B cell (primary cell): ENCODE measurements around the gene TAX1BP1. TPM values are rescaled to one million over a fixed set of nuclear protein-coding genes. Genes with fewer than 3 reads are reported as not detected.

ENCODE experiments used
- ATAC-seq: fragments of 200-7000 bp; cut with Tn5 transposase; one replicate; pipeline ENCODE4 v1.10.0; 2021; ENCODE audit warnings: low read depth, mild to moderate bottlenecking, moderate number of reproducible peaks, moderate library complexity
- CTCF ChIA-PET: fragments of 350-600 bp; sonication (Branson Sonifier 250); formaldehyde crosslinking; loops from one replicate; lab custom pipeline; 2021; ENCODE audit warnings: antibody characterized with exemption, inconsistent platforms; lab: Charles Lee
- POLR2A ChIA-PET: fragments of 350-600 bp; sonication (Branson Sonifier 250); formaldehyde crosslinking; loops from one replicate; lab custom pipeline; 2021; ENCODE audit warnings: antibody characterized with exemption; lab: Charles Lee
- DNase-seq: peaks from one replicate; pipeline ENCODE4 v3.0.0; 2013
- H2AFZ ChIP-seq: 2 replicates; pipeline ENCODE4 v1.6.1; 2012; ENCODE audit warnings: mild to moderate bottlenecking, low read depth, low read length; ENCODE audit not compliant: insufficient read depth, poor library complexity, severe bottlenecking
- H3K27ac ChIP-seq, 2 donors: 1 replicate in 1 of 2; 2 replicates in 1 of 2; pipeline ENCODE4 v1.5.1; 2012 to 2013; ENCODE audit warnings: low read length in 2 of 2, mild to moderate bottlenecking in 2 of 2, moderate library complexity in 1 of 2
- H3K27me3 ChIP-seq, 4 experiments: fragments of 200-600 bp in 1 of 4; sonication (generic) in 1 of 4; replicated peaks in 1 of 4; 1 replicate in 2 of 4; 2 replicates in 2 of 4; pipeline versions ENCODE4 v1.6.1 to v1.7.0; 2013 to 2016; ENCODE audit warnings: low read length in 3 of 4, mild to moderate bottlenecking in 2 of 4, mixed read lengths in 1 of 4, moderate library complexity in 1 of 4; ENCODE audit not compliant: insufficient read depth in 4 of 4, control insufficient read depth in 3 of 4; ENCODE audit errors: control extremely low read depth in 1 of 4
- H3K36me3 ChIP-seq, 2 experiments: replicated peaks in 1 of 2; 1 replicate in 1 of 2; 2 replicates in 1 of 2; pipeline versions ENCODE4 v1.6.1 to v1.7.1; 2013; ENCODE audit warnings: low read length in 1 of 2; ENCODE audit not compliant: insufficient read depth in 2 of 2, control insufficient read depth in 1 of 2; ENCODE audit errors: control extremely low read depth in 1 of 2, extremely low read depth in 1 of 2
- H3K4me1 ChIP-seq, 2 donors: fragments of 200-600 bp in 1 of 2; sonication (generic) in 1 of 2; 1 replicate in 1 of 2; 2 replicates in 1 of 2; pipeline versions ENCODE4 v1.5.1 to v1.6.1; 2013 to 2017; ENCODE audit warnings: low read length in 2 of 2; ENCODE audit not compliant: control insufficient read depth in 2 of 2, insufficient read depth in 2 of 2
- H3K4me2 ChIP-seq: replicated peaks from 2 replicates; pipeline ENCODE3; 2012; ENCODE audit warnings: mild to moderate bottlenecking, low read depth, low read length; ENCODE audit not compliant: poor library complexity, severe bottlenecking
- H3K4me3 ChIP-seq, 5 experiments: fragments of 200-600 bp in 1 of 5; sonication (generic) in 1 of 5; 1 replicate in 3 of 5; 2 replicates in 2 of 5; pipeline versions ENCODE4 v1.5.1 to v1.7.0; 2011 to 2016; ENCODE audit warnings: low read length in 4 of 5, mild to moderate bottlenecking in 4 of 5, low read depth in 2 of 5, control low read depth in 1 of 5, moderate library complexity in 1 of 5; ENCODE audit not compliant: insufficient read depth in 1 of 5; ENCODE audit errors: control extremely low read depth in 1 of 5, extremely low read depth in 1 of 5
- H3K79me2 ChIP-seq: fragments of 200-600 bp; sonication (generic); one replicate; pipeline ENCODE4 v1.6.0; 2016; ENCODE audit warnings: low read length; ENCODE audit not compliant: control insufficient read depth, insufficient read depth
- H3K9ac ChIP-seq: fragments of 200-600 bp; sonication (generic); 2 replicates; pipeline ENCODE4 v1.6.1; 2017; ENCODE audit warnings: mild to moderate bottlenecking, low read length, moderate library complexity
- H3K9me3 ChIP-seq, 3 donors: one replicate each; pipeline versions ENCODE4 v1.6.1 to v1.7.1; 2013; ENCODE audit warnings: low read length in 2 of 3; ENCODE audit not compliant: control insufficient read depth in 2 of 3, insufficient read depth in 1 of 3; ENCODE audit errors: control extremely low read depth in 1 of 3
- H4K20me1 ChIP-seq: 2 replicates; pipeline ENCODE4 v1.6.0; 2012; ENCODE audit warnings: mild to moderate bottlenecking, low read length; ENCODE audit not compliant: insufficient read depth, control insufficient read depth, poor library complexity, severe bottlenecking
- H3K27ac Mint-ChIP-seq: one replicate; pipeline ENCODE4 v1.8.0; 2021; ENCODE audit warnings: mixed read lengths
- H3K27me3 Mint-ChIP-seq: one replicate; pipeline ENCODE4 v1.8.0; 2021; ENCODE audit warnings: mixed read lengths
- H3K4me1 Mint-ChIP-seq: one replicate; pipeline ENCODE4 v1.8.0; 2021; ENCODE audit warnings: mixed read lengths
- H3K4me3 Mint-ChIP-seq: one replicate; pipeline ENCODE4 v1.8.0; 2021; ENCODE audit warnings: mixed read lengths
- H3K9me3 Mint-ChIP-seq: one replicate; pipeline ENCODE4 v1.8.0; 2022; ENCODE audit warnings: mixed read lengths; ENCODE audit not compliant: insufficient read depth
- EZH2 ChIP-seq: IDR thresholded peaks from 2 replicates; pipeline ENCODE4 v1.6.1; 2012; ENCODE audit warnings: borderline replicate concordance, low read depth, mild to moderate bottlenecking, moderate library complexity, low read length; ENCODE audit not compliant: insufficient read depth, poor library complexity, severe bottlenecking
- WGBS: methylation state at CpG from one replicate; pipeline ENCODE4 v1.1.5; 2013; ENCODE audit warnings: missing lambda C conversion rate; ENCODE audit not compliant: insufficient coverage; 5-methylcytosine and 5-hydroxymethylcytosine counted together
- intact Hi-C: fragments of 100-400 bp; cut with micrococcal nuclease; formaldehyde crosslinking; loops from one replicate; pipeline ENCODE4 v1.10.0; 2022
- polyA plus RNA-seq: library from polyadenylated mRNA; depleted of rRNA; stranded (reverse); fragments of >200 nt; gene quantifications from 2 replicates; pipeline ENCODE4 v1.2.3, GENCODE V29; 2012
- total RNA-seq, 2 donors: library from RNA; stranded (reverse); fragments of 120-200 nt in 1 of 2; gene quantifications; 1 replicate in 1 of 2; 2 replicates in 1 of 2; pipeline versions ENCODE4 v1.2.3 to v1.2.4, GENCODE V29; 2013 to 2022
- TF ChIP-seq, protein P1 (sequence below): fragments of 200-600 bp; IDR thresholded peaks from one replicate; pipeline ENCODE4 v1.8.0; 2022; ENCODE audit warnings: antibody characterized with exemption, mild to moderate bottlenecking

TAX1BP1 gene
- total and polyA plus RNA-seq, 2 donors (not counting 1 experiment from before 2014, with no cell fraction given), result 43.1 to 104 TPM

DNA sequence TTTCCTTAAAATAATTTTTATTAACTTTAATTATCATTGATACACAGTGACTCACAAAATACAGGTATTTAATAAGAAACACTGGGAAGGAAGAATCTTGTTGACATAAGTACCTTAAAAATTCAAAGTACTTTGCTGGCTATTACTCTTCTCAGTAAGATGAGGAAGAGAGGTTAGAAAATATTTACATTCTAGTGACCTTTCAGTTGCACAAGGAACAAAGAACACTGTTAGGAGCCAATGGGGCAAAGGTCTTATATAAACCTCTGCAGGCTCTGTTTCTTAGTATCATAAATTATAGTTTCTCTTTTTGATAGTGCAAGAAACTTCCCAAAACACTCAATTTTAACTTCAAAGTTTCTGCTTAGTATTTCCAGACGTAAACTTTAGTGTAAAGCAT lies 4.8 kb upstream of the TAX1BP1 start:
- H3K4me1 ChIP-seq, result peaks cover 5 to 6% of the 10 kb centered on the region in 2 donors
- Mint-ChIP-seq H3K4me3 (no peak overlapping the region), H3K27me3 (no peaks in the 10 kb centered on the region), H3K9me3 (no peaks in the 10 kb centered on the region), H3K4me1 (peaks cover 10% of the 10 kb centered on the region), H3K27ac (no peak overlapping the region)
- ChIA-PET CTCF (no interaction called here), POLR2A (no interaction called here)
- no peaks in the 10 kb centered on the region for H3K9me3 ChIP-seq
- WGBS, result 80% methylated on average over 1 of the region's 1 CpG
- no peak for ATAC-seq
- TF ChIP-seq, protein P1, sequence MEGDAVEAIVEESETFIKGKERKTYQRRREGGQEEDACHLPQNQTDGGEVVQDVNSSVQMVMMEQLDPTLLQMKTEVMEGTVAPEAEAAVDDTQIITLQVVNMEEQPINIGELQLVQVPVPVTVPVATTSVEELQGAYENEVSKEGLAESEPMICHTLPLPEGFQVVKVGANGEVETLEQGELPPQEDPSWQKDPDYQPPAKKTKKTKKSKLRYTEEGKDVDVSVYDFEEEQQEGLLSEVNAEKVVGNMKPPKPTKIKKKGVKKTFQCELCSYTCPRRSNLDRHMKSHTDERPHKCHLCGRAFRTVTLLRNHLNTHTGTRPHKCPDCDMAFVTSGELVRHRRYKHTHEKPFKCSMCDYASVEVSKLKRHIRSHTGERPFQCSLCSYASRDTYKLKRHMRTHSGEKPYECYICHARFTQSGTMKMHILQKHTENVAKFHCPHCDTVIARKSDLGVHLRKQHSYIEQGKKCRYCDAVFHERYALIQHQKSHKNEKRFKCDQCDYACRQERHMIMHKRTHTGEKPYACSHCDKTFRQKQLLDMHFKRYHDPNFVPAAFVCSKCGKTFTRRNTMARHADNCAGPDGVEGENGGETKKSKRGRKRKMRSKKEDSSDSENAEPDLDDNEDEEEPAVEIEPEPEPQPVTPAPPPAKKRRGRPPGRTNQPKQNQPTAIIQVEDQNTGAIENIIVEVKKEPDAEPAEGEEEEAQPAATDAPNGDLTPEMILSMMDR, result no peak
- no peak overlapping the region for H2AFZ ChIP-seq
- no peaks in the 10 kb centered on the region for H4K20me1 ChIP-seq
- intact Hi-C loops, result no loop called here
- no peak overlapping the region for H3K4me3 ChIP-seq
- no peak overlapping the region for H3K9ac ChIP-seq
- DNase-seq, result no peak
- peaks cover 0 to 1% (median 0%) of the 10 kb centered on the region in 4 experiments for H3K27me3 ChIP-seq
- H3K27ac ChIP-seq, result no peak overlapping the region
- no peak overlapping the region for H3K4me2 ChIP-seq
- H3K79me2 ChIP-seq, result no peaks in the 10 kb centered on the region
- no peaks in the 10 kb centered on the region for H3K36me3 ChIP-seq

GRCh38 chr7:27735831-27736230 lies 4.1 kb upstream of the TAX1BP1 start:
- intact Hi-C loops, result no loop called here
- no CpG with 5 or more reads among the region's 2 CpGs for WGBS
- Histone ChIP-seq H4K20me1 (peaks cover 1% of the 10 kb centered on the region), H3K9ac (no peak overlapping the region), H3K4me3 (no peak overlapping the region), H3K9me3 (no peaks in the 10 kb centered on the region), H2AFZ (no peak overlapping the region), H3K36me3 (no peaks in the 10 kb centered on the region), H3K4me1 (peaks cover 6 to 7% of the 10 kb centered on the region in 2 donors), H3K27me3 (no peaks in the 10 kb centered on the region), H3K4me2 (no peak overlapping the region), H3K79me2 (peaks cover 2% of the 10 kb centered on the region), H3K27ac (no peak overlapping the region)
- H3K27ac Mint-ChIP-seq, result no peak overlapping the region
- ChIA-PET CTCF (no interaction called here), POLR2A (no interaction called here)
- H3K4me3 Mint-ChIP-seq, result no peak overlapping the region
- no peaks in the 10 kb centered on the region for H3K9me3 Mint-ChIP-seq
- DNase-seq (no peak), ATAC-seq (no peak)
- peaks cover 12% of the 10 kb centered on the region for H3K4me1 Mint-ChIP-seq
- no peaks in the 10 kb centered on the region for H3K27me3 Mint-ChIP-seq
- TF ChIP-seq, protein P1, result no peak
- TF ChIP-seq EZH2, result no peak
